Neural cell (in vitro differentiated cells): ENCODE measurements around the gene PNPLA3. TPM values are rescaled to one million over a fixed set of nuclear protein-coding genes. Genes with fewer than 3 reads are reported as not detected.

Source experiments
- H2AFZ ChIP-seq: fragments of 200-600, 300-800 bp; sonication (generic), shearing (Covaris generic); 2 replicates; pipeline ENCODE4 v1.6.0; 2014; ENCODE audit warnings: low read depth, mild to moderate bottlenecking, antibody characterized with exemption, low read length, moderate library complexity
- H3F3A ChIP-seq: fragments of 200-600 bp; shearing (Covaris generic); 2 replicates; pipeline ENCODE4 v1.6.1; 2016; ENCODE audit warnings: mild to moderate bottlenecking, moderate library complexity, mixed read lengths, antibody characterized with exemption, low read length; ENCODE audit not compliant: insufficient read depth, poor library complexity, severe bottlenecking
- H3K27ac ChIP-seq: fragments of 200-600, 300-800 bp; sonication (generic), shearing (Covaris generic); 2 replicates; pipeline ENCODE4 v1.5.1; 2014; ENCODE audit warnings: mild to moderate bottlenecking, low read length, moderate library complexity
- H3K27me3 ChIP-seq: fragments of 300-800, 200-600 bp; sonication (generic), shearing (Covaris generic); 2 replicates; pipeline ENCODE4 v1.6.0; 2014; ENCODE audit warnings: mild to moderate bottlenecking, low read depth, low read length, moderate library complexity; ENCODE audit not compliant: insufficient read depth
- H3K36me3 ChIP-seq: fragments of 300-800, 200-600 bp; sonication (generic), shearing (Covaris generic); 2 replicates; pipeline ENCODE4 v1.5.1; 2014; ENCODE audit warnings: mild to moderate bottlenecking, antibody characterized with exemption, low read length, moderate library complexity; ENCODE audit not compliant: insufficient read depth
- H3K4me2 ChIP-seq: fragments of 300-800, 200-600 bp; sonication (generic), shearing (Covaris generic); 2 replicates; pipeline ENCODE4 v1.6.0; 2014; ENCODE audit warnings: mild to moderate bottlenecking, low read length
- H3K4me3 ChIP-seq: fragments of 300-800, 200-600 bp; sonication (generic), shearing (Covaris generic); 2 replicates; pipeline ENCODE4 v1.5.1; 2014; ENCODE audit warnings: mild to moderate bottlenecking, low read length, moderate library complexity
- H3K79me2 ChIP-seq: fragments of 200-600 bp; shearing (Covaris generic); replicated peaks from 2 replicates; pipeline ENCODE4 v1.6.0; 2014; ENCODE audit warnings: mild to moderate bottlenecking, low read length, moderate library complexity; ENCODE audit not compliant: insufficient read depth
- H3K9ac ChIP-seq: fragments of 300-800, 200-600 bp; sonication (generic), shearing (Covaris generic); 2 replicates; pipeline ENCODE4 v1.6.1; 2016; ENCODE audit warnings: mild to moderate bottlenecking, low read length, mixed read lengths
- H3K9me2 ChIP-seq: fragments of 200-600 bp; shearing (Covaris generic); 2 replicates; pipeline ENCODE4 v1.6.1; 2016; ENCODE audit warnings: mild to moderate bottlenecking, low read length, mixed read lengths; ENCODE audit not compliant: insufficient read depth
- H3K9me3 ChIP-seq: fragments of 200-600, 300-800 bp; sonication (generic), shearing (Covaris generic); 2 replicates; pipeline ENCODE4 v1.6.1; 2016; ENCODE audit warnings: mild to moderate bottlenecking, mixed run types, low read length, moderate library complexity, mixed read lengths
- H4K20me1 ChIP-seq: fragments of 200-600 bp; shearing (Covaris generic); 2 replicates; pipeline ENCODE4 v1.6.1; 2016; ENCODE audit warnings: mild to moderate bottlenecking, mixed run types; ENCODE audit not compliant: insufficient read depth
- CTCF ChIP-seq: fragments of 450-650 bp; IDR thresholded peaks from 2 replicates; pipeline ENCODE4 v1.5.1; 2014; ENCODE audit warnings: antibody characterized with exemption, mild to moderate bottlenecking, moderate library complexity; ENCODE audit not compliant: poor library complexity, severe bottlenecking
- EP300 ChIP-seq: fragments of 450-650 bp; conservative IDR thresholded peaks from 2 replicates; pipeline ENCODE4 v1.6.1; 2014; ENCODE audit warnings: antibody characterized with exemption, mild to moderate bottlenecking, moderate library complexity; ENCODE audit not compliant: poor library complexity, severe bottlenecking
- EZH2 ChIP-seq: fragments of 200-600, 300-800 bp; shearing (Covaris generic), sonication (generic); IDR thresholded peaks from 2 replicates; pipeline ENCODE4 v1.6.1; 2014; ENCODE audit warnings: antibody characterized with exemption, low read length, borderline replicate concordance, mild to moderate bottlenecking; ENCODE audit not compliant: insufficient read depth, poor library complexity, severe bottlenecking
- MXI1 ChIP-seq: fragments of 450-650 bp; conservative IDR thresholded peaks from 2 replicates; pipeline ENCODE4 v1.6.1; 2014; ENCODE audit warnings: antibody characterized with exemption, mild to moderate bottlenecking; ENCODE audit not compliant: poor library complexity, severe bottlenecking
- POLR2AphosphoS5 ChIP-seq: IDR thresholded peaks from 2 replicates; pipeline ENCODE4 v1.6.1; 2012
- RAD21 ChIP-seq: fragments of 450-650 bp; conservative IDR thresholded peaks from 2 replicates; pipeline ENCODE4 v1.6.1; 2014; ENCODE audit warnings: antibody characterized with exemption, mild to moderate bottlenecking, moderate library complexity
- REST ChIP-seq: IDR thresholded peaks from 2 replicates; pipeline ENCODE4 v1.6.1; 2012; ENCODE audit warnings: borderline replicate concordance
- SMC3 ChIP-seq: fragments of 450-650 bp; conservative IDR thresholded peaks from 2 replicates; pipeline ENCODE4 v1.6.1; 2014; ENCODE audit warnings: antibody characterized with exemption, mild to moderate bottlenecking, moderate library complexity; ENCODE audit not compliant: poor library complexity
- TAF1 ChIP-seq: IDR thresholded peaks from 2 replicates; pipeline ENCODE4 v1.6.1; 2012; ENCODE audit warnings: low read depth
- polyA plus RNA-seq: library from polyadenylated mRNA; depleted of rRNA; stranded (reverse); fragments of >200 nt; gene quantifications from 2 replicates; pipeline ENCODE4 v1.2.3, GENCODE V29; 2014

Gene PNPLA3
- polyA plus RNA-seq, 1 donor from 2014 or later = 6.5 TPM

GRCh38 chr22:43988116-43988820, 64.7 kb downstream of the PNPLA3 start:
- Histone ChIP-seq H3F3A (no peaks in the 10 kb centered on the region), H3K9me2 (no peaks in the 10 kb centered on the region), H3K4me3 (no peak overlapping the region), H2AFZ (no peak overlapping the region), H3K36me3 (peaks cover 8% of the 10 kb centered on the region), H3K27ac (no peak overlapping the region), H3K4me2 (no peak overlapping the region), H3K9ac (no peak overlapping the region), H4K20me1 (no peaks in the 10 kb centered on the region), H3K79me2 (no peaks in the 10 kb centered on the region), H3K27me3 (no peaks in the 10 kb centered on the region), H3K9me3 (no peaks in the 10 kb centered on the region)
- TF ChIP-seq TAF1 (no peak), MXI1 (no peak), EP300 (no peak), SMC3 (no peak), REST (no peak), POLR2AphosphoS5 (no peak)

GRCh38 chr22:43988960-43989359, 65.4 kb downstream of the PNPLA3 start:
- Histone ChIP-seq H2AFZ (no peak overlapping the region), H4K20me1 (no peaks in the 10 kb centered on the region), H3K9me3 (no peaks in the 10 kb centered on the region), H3K9ac (no peak overlapping the region), H3K9me2 (no peaks in the 10 kb centered on the region), H3K4me2 (no peak overlapping the region), H3K4me3 (no peak overlapping the region), H3F3A (no peaks in the 10 kb centered on the region), H3K79me2 (no peaks in the 10 kb centered on the region), H3K27ac (no peak overlapping the region), H3K36me3 (peaks cover 8% of the 10 kb centered on the region), H3K27me3 (no peaks in the 10 kb centered on the region)
- TF ChIP-seq REST = no peak
- no peak for TF ChIP-seq POLR2AphosphoS5

- Histone ChIP-seq H3K4me2 (no peak overlapping the region), H3K4me3 (no peak overlapping the region), H3K9me2 (no peaks in the 10 kb centered on the region), H3K27ac (no peak overlapping the region), H3K36me3 (peaks cover 8% of the 10 kb centered on the region), H4K20me1 (no peaks in the 10 kb centered on the region), H3K79me2 (no peaks in the 10 kb centered on the region), H3F3A (no peaks in the 10 kb centered on the region), H2AFZ (no peak overlapping the region), H3K27me3 (no peaks in the 10 kb centered on the region), H3K9me3 (no peaks in the 10 kb centered on the region), H3K9ac (no peak overlapping the region)
- no peak for TF ChIP-seq TAF1
- no peak for TF ChIP-seq EZH2
- no peak for TF ChIP-seq REST
- no peak for TF ChIP-seq RAD21
- no peak for TF ChIP-seq SMC3
- TF ChIP-seq MXI1 = no peak
- no peak for TF ChIP-seq CTCF
- TF ChIP-seq POLR2AphosphoS5 = no peak
Observed at GRCh38 chr22:43990044-43990443, 66.4 kb downstream of the PNPLA3 start.
